ENCODE data around the gene GRIFIN. TPM values are rescaled to one million over a fixed set of nuclear protein-coding genes. Genes with fewer than 3 reads are reported as not detected.
"Not testable (repeated sequence)": the region's sequence is repeated elsewhere in the genome, so short reads cannot be mapped to it uniquely, and the experiment has no call there.

GRIFIN gene
- total and polyA plus RNA-seq, 4 donors = not detected

- 84 to 93% methylated on average over 19 of the region's 19 CpGs for WGBS, 2 donors
- TF ChIP-seq, protein P1, sequence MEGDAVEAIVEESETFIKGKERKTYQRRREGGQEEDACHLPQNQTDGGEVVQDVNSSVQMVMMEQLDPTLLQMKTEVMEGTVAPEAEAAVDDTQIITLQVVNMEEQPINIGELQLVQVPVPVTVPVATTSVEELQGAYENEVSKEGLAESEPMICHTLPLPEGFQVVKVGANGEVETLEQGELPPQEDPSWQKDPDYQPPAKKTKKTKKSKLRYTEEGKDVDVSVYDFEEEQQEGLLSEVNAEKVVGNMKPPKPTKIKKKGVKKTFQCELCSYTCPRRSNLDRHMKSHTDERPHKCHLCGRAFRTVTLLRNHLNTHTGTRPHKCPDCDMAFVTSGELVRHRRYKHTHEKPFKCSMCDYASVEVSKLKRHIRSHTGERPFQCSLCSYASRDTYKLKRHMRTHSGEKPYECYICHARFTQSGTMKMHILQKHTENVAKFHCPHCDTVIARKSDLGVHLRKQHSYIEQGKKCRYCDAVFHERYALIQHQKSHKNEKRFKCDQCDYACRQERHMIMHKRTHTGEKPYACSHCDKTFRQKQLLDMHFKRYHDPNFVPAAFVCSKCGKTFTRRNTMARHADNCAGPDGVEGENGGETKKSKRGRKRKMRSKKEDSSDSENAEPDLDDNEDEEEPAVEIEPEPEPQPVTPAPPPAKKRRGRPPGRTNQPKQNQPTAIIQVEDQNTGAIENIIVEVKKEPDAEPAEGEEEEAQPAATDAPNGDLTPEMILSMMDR (IDR thresholded peaks at IDR 0.05; ENCODE audit: control extremely low read depth, extremely low read depth) = no peak
- no peaks in the 10 kb centered on the region for H3K9me3 ChIP-seq (ENCODE audit: control insufficient read depth in 4 of 4, insufficient read depth in 3 of 4, low read length in 3 of 4)
Measured at GRCh38 chr7:2470204-2471021, 5.8 kb downstream of the GRIFIN start.

GRCh38 chr7:2469460-2470203 is 6.6 kb downstream of the GRIFIN start:
- WGBS, 2 donors = 73 to 78% methylated on average over 9 of the region's 9 CpGs

More at GRCh38 chr7:2470204-2471021, 5.8 kb downstream of the GRIFIN start:
- Histone ChIP-seq H3K4me3 (no peak overlapping the region), H3K4me1 (ENCODE audit: control insufficient read depth in 5 of 5, insufficient read depth in 5 of 5, low read length in 5 of 5) (peaks cover 0 to 11% (median 4%) of the 10 kb centered on the region in 5 donors), H3K27me3 (ENCODE audit: control insufficient read depth in 3 of 3, insufficient read depth in 3 of 3, low read length in 2 of 3) (no peaks in the 10 kb centered on the region), H3K9ac (ENCODE audit: insufficient read depth in 1 of 2, low read length in 2 of 2) (no peak overlapping the region), H3K36me3 (ENCODE audit: control insufficient read depth in 4 of 4, insufficient read depth in 4 of 4, low read length in 4 of 4) (no peaks in the 10 kb centered on the region), H3K27ac (ENCODE audit: low read depth in 1 of 2, low read length in 1 of 2) (no peak overlapping the region)
- no peak for DNase-seq
- ATAC-seq (ENCODE audit: insufficient read depth, low FRiP score) = no peak

DNA sequence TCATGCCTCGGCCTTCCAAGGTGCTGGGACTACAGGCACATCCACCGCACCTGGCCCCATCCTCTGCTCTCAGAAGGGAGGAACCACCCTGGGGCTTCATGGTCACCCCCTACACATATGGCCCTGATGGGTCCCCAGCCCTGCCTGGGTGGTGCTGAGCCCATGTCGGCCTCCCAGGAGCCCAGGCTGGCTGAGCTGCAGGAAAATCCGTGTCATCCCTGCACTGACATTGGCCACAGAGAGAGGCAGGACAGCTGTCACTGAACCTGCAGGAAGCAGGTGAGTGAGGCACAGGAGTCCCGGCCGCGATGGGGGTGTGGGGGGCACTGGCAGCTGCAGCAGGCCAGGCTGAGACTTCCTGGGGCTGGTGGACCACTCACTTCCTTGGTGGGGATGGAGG is 8.0 kb downstream of the GRIFIN start:
- TF ChIP-seq, protein P1 (IDR thresholded peaks at IDR 0.05; ENCODE audit: control extremely low read depth, extremely low read depth) = no peak
- 78 to 83% methylated on average over 7 of the region's 7 CpGs for WGBS, 2 donors
- Histone ChIP-seq H3K27ac (ENCODE audit: low read depth in 1 of 2, low read length in 1 of 2) (no peak overlapping the region), H3K9me3 (ENCODE audit: control insufficient read depth in 4 of 4, insufficient read depth in 3 of 4, low read length in 3 of 4) (no peaks in the 10 kb centered on the region), H3K36me3 (ENCODE audit: control insufficient read depth in 4 of 4, insufficient read depth in 4 of 4, low read length in 4 of 4) (no peaks in the 10 kb centered on the region), H3K4me3 (no peak overlapping the region), H3K4me1 (ENCODE audit: control insufficient read depth in 5 of 5, insufficient read depth in 5 of 5, low read length in 5 of 5) (peaks cover 0 to 11% (median 4%) of the 10 kb centered on the region in 5 donors), H3K9ac (ENCODE audit: insufficient read depth in 1 of 2, low read length in 2 of 2) (no peak overlapping the region), H3K27me3 (ENCODE audit: control insufficient read depth in 3 of 3, insufficient read depth in 3 of 3, low read length in 2 of 3) (no peaks in the 10 kb centered on the region)
- DNase-seq = no peak
- ATAC-seq (ENCODE audit: insufficient read depth, low FRiP score) = no peak

More at GRCh38 chr7:2469460-2470203, 6.6 kb downstream of the GRIFIN start:
- H3K27me3 ChIP-seq (ENCODE audit: control insufficient read depth in 3 of 3, insufficient read depth in 3 of 3, low read length in 2 of 3); H3K9ac ChIP-seq (ENCODE audit: insufficient read depth in 1 of 2, low read length in 2 of 2); H3K36me3 ChIP-seq (ENCODE audit: control insufficient read depth in 4 of 4, insufficient read depth in 4 of 4, low read length in 4 of 4); H3K4me3 ChIP-seq; ATAC-seq (ENCODE audit: insufficient read depth, low FRiP score); H3K27ac ChIP-seq (ENCODE audit: low read depth in 1 of 2, low read length in 1 of 2); H3K9me3 ChIP-seq (ENCODE audit: control insufficient read depth in 4 of 4, insufficient read depth in 3 of 4, low read length in 3 of 4); DNase-seq: not testable (repeated sequence)
- H3K4me1 ChIP-seq (ENCODE audit: control insufficient read depth in 5 of 5, insufficient read depth in 5 of 5, low read length in 5 of 5) = peaks cover 0 to 11% (median 4%) of the 10 kb centered on the region in 5 donors

GRCh38 chr7:2466675-2467074 is 9.5 kb downstream of the GRIFIN start:
- Histone ChIP-seq H3K27ac (ENCODE audit: low read depth in 1 of 2, low read length in 1 of 2) (no peak overlapping the region), H3K36me3 (ENCODE audit: control insufficient read depth in 4 of 4, insufficient read depth in 4 of 4, low read length in 4 of 4) (no peaks in the 10 kb centered on the region), H3K9ac (ENCODE audit: insufficient read depth in 1 of 2, low read length in 2 of 2) (no peak overlapping the region), H3K27me3 (ENCODE audit: control insufficient read depth in 3 of 3, insufficient read depth in 3 of 3, low read length in 2 of 3) (no peaks in the 10 kb centered on the region), H3K4me3 (no peak overlapping the region), H3K4me1 (ENCODE audit: control insufficient read depth in 5 of 5, insufficient read depth in 5 of 5, low read length in 5 of 5) (peaks cover 0 to 10% (median 3%) of the 10 kb centered on the region in 5 donors), H3K9me3 (ENCODE audit: control insufficient read depth in 4 of 4, insufficient read depth in 3 of 4, low read length in 3 of 4) (no peaks in the 10 kb centered on the region)
- ATAC-seq (ENCODE audit: insufficient read depth, low FRiP score) = no peak
- TF ChIP-seq, protein P1 (IDR thresholded peaks at IDR 0.05; ENCODE audit: control extremely low read depth, extremely low read depth) = no peak
- DNase-seq = no peak
- 64 to 87% methylated on average over 10 of the region's 10 CpGs for WGBS, 2 donors
